Mucosa of gallbladder (tissue), 1 donor: Measurements from ENCODE around the gene CCL11. TPM values are rescaled to one million over a fixed set of nuclear protein-coding genes. Genes with fewer than 3 reads are reported as not detected.

Source experiments
- DNase-seq: peaks from one replicate; pipeline ENCODE4 v3.0.0-alpha.2; 2020; ENCODE audit warnings: low spot score
- total RNA-seq: library from RNA; stranded (reverse); gene quantifications from one replicate; pipeline ENCODE4 v1.2.1, GENCODE V29; 2021
- donor health status: DM: no; HTN: no; CAD: no.

CCL11 gene
- 1.7 TPM for total RNA-seq

DNA sequence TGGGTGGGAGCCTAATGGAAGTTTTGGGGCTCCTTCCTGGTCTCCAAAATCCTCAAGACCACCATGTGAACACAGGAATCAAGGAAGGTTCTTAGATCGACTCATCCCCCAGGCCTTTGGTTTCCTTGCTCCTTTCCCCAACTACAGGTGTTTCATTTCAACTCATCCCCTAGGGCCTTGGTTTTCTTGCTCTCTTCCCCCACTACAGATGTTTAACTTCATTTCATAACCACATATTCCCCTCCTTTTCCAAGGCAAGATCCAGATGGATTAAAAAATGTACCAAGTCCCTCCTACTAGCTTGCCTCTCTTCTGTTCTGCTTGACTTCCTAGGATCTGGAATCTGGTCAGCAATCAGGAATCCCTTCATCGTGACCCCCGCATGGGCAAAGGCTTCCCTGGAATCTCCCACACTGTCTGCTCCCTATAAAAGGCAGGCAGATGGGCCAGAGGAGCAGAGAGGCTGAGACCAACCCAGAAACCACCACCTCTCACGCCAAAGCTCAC lies at the start of gene CCL11:
Gene CCL11, plus strand, starts transcription at position 457 of the 507 bp plus-strand sequence. CDS start 67 bp downstream, outside the sequence.
- no peak for DNase-seq

- DNase-seq = no peak
Observed at GRCh38 chr17:34236281-34236892, 49.2 kb upstream of the CCL11 start.

DNA sequence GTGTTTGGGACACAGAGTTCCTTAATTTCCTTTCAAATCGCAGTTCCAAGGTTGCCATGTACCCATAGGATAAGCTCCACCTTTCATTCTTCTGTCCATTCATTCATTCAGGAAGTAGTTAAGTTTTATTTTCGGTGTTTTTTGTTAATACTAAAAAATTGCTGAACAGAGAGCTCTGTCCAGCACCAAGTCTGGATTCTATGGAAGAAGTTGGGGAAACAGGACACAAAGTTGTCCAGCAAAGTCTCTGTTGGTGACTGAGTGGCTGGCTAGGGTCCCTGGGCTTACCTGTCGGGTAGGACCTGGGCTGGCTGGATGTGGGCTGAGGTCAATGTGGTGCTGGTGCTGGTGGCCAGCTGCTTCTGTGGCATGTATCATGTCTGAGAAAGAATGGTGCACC lies 48.1 kb upstream of the CCL11 start:
- DNase-seq = no peak

DNA sequence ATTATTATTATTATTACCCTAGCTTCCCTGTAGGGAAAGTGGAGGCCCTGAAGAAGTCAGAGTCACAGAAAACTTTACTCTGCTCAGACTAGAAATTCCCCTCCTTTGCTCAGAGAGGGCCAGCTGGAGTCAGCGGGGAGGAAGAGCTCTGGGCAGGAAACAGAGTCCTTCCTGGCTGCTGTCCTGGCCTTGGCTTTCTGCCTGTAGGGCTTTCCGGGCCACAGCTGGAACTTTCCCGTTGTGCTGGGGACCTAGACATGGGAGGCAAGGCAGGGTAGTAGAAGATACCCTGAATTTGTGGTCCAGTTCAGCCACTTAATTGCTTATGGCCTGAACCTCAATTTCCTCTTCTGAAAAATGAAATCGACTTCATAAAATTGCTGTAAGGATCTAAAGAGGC lies 44.5 kb upstream of the CCL11 start:
- DNase-seq = peak; percentile 34

DNA sequence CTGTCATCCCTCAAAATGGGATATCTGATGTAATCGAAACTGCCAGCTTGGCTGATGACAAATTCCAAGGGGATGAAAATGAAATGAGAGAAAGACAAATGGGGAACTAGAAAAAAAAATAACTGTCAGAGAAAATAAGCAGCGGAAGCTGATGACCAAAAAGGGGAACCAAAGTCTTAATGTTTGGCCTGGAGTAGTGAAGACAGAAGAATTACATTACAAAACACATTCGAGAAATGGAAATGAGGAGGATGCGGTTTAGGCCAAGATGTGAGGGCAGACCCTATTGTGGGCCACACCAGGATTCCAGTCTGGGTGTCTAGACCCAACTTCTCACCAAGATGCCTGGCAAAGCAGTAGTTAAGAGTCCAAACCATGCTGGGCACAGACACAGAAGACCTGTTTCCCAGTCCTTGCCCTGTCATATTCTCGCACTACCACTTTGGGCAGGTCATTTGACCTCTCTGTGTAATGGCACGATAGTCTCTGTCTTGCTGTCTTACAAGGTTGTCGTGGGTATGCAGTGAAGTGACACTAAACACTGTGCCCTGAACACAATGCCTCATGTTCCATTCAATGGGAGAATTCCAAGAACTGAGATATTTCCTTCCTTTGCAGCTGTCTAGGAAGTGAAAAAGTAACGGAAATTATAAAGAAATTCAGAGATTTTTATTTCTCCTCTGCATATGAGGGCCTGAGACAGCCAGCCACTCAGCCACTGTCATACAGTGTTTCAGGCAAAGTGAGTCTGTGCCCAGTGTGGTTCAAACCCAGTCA lies 42.8 kb upstream of the CCL11 start:
- no peak for DNase-seq

- DNase-seq = no peak
Observed at GRCh38 chr17:34243364-34244320, 41.9 kb upstream of the CCL11 start.

GRCh38 chr17:34245351-34245905 lies 40.1 kb upstream of the CCL11 start:
- no peak for DNase-seq

DNA sequence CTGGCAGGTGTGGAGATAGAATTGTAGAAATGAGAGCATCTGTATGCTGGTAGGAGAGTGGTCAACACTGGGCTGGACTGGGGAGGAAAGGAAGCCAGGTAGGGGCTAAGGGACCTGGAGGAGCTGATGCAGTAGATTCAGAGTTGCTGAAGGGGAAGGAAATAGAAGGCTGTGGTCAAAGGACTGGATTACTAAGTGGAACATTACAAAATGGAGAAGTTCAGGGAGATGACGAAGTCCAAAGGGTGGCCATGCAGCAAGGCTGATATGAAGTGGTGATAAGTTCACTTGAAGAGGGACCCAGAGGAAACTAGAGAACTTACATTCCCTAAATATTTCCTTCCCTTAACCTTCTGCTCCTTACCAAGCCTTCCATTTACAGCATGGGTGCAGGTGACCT lies 39.1 kb upstream of the CCL11 start:
- DNase-seq = no peak

GRCh38 chr17:34246881-34247280 lies 38.7 kb upstream of the CCL11 start:
- DNase-seq = no peak

GRCh38 chr17:34248511-34249024 lies 37.0 kb upstream of the CCL11 start:
- DNase-seq = no peak

DNA sequence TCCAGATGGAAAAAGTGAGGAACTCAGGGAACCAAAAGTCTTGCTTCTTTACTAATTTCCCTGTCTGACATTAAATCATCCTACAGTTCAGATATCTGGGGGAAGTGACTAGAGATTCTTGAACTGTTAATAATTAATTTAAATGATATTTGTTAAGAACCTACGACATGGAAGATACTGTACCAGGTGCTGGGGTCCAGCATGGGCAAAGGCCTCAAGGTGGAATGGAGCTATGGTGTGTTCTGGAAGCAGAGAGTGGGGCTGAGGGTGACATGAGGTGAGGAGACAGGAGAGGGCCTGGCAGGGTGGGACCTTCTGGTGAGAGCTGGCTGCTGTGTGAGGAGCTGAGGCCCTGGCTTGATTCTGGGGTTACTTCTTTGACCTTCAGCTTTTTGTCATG lies 36.5 kb upstream of the CCL11 start:
- no peak for DNase-seq

GRCh38 chr17:34249478-34249877 lies 36.1 kb upstream of the CCL11 start:
- no peak for DNase-seq

DNA sequence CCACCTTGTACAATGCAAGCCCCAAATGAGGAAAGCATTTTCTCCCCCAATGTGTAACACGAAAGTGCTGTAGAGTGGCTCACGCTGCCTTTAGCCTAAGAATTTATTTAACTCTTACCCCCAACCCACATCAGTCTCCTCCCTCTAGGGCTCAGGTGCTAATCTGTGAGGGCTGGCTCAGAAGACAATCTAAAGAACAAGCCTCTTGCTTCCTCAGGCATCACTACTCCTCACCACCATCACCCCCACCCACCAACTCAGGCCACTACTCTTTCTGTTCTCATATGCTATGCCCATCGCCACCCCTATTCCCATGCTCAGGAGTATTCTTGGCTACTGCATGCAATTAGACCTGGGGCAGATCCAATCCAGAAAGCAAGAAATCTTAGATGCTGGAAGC lies 34.4 kb upstream of the CCL11 start:
- DNase-seq = no peak

DNA sequence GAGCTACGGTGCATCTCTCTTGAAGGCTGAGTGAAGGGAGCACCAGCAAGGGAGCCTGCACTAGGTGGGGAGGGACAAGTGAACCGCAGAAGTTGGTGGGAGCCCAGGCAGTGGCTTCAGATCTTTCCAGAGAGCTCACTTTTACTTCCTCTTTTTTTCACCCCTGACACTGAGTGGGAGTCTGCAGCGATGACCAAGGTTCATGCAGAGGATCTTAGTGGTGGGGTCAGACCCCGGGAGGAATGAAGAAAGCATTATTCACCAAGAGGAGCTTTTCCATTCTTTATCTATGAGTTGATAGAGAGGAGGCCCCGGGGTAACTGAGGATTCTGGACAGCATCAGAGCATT lies 33.5 kb upstream of the CCL11 start:
- DNase-seq = no peak

GRCh38 chr17:34252444-34253138 lies 33.0 kb upstream of the CCL11 start:
- peak; percentile 91 for DNase-seq

GRCh38 chr17:34253139-34253525 lies 32.4 kb upstream of the CCL11 start:
- no peak for DNase-seq

- DNase-seq = no peak
Observed at GRCh38 chr17:34254146-34254545, 31.4 kb upstream of the CCL11 start.

DNA sequence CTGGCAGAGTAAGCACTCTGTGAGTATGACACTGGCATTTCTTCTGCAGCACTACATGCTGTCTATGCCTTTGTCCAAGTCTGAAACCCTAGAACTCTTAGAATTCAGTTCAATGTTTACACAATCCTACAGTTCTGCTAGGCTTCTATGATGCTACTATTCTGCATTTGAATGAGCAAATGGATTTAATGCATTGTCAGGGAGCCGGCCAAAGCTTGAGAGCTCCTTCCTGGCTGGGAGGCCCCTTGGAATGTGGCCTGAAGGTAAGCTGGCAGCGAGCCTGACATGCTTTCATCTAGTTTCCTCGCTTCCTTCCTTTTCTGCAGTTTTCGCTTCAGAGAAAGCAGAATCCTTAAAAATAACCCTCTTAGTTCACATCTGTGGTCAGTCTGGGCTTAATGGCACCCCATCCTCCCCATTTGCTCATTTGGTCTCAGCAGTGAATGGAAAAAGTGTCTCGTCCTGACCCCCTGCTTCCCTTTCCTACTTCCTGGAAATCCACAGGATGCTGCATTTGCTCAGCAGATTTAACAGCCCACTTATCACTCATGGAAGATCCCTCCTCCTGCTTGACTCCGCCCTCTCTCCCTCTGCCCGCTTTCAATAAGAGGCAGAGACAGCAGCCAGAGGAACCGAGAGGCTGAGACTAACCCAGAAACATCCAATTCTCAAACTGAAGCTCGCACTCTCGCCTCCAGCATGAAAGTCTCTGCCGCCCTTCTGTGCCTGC lies 30.7 kb upstream of the CCL11 start, which contains the start of gene CCL2:
Gene CCL2, plus strand, starts transcription at position 635 of the 730 bp plus-strand sequence. Its CDS starts 65 bp downstream, at position 700.
- peak; percentile 72 for DNase-seq

- DNase-seq = no peak
Observed at GRCh38 chr17:34255381-34255732, 30.2 kb upstream of the CCL11 start.

GRCh38 chr17:34255841-34256240 lies 29.7 kb upstream of the CCL11 start:
- no peak for DNase-seq
